Measurements from ENCODE around the gene CCL4.

DNA sequence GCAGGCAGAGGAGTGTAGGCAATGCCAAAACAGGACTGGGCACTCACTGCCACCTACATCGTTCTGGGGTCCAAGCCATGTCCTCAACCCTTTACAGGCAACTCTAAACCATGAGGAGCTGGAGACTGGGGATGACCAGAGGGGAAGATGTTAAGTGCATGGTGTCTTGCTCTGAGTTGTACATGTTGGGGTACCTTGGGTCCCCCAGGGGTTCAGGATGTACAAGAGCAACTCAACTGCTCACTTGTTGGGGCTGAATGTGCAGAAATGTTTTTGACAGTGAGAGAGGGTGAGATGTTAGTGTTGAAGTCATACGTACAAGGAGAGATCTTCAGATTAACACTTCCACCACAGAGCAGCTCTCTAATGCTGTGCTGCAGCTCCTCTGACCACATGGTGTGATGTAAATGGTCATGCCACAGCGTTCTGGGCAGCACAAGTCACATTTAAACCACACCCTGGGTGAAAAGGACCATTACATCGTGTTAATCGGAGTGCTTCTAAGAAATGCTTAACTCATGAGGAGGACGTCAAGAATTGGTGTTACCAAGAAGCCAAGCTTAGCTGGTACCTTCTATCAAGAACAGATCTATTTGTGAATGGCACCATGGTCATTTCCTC is 37.2 kb upstream of the CCL4 start:
- TF ChIP-seq, protein P1, sequence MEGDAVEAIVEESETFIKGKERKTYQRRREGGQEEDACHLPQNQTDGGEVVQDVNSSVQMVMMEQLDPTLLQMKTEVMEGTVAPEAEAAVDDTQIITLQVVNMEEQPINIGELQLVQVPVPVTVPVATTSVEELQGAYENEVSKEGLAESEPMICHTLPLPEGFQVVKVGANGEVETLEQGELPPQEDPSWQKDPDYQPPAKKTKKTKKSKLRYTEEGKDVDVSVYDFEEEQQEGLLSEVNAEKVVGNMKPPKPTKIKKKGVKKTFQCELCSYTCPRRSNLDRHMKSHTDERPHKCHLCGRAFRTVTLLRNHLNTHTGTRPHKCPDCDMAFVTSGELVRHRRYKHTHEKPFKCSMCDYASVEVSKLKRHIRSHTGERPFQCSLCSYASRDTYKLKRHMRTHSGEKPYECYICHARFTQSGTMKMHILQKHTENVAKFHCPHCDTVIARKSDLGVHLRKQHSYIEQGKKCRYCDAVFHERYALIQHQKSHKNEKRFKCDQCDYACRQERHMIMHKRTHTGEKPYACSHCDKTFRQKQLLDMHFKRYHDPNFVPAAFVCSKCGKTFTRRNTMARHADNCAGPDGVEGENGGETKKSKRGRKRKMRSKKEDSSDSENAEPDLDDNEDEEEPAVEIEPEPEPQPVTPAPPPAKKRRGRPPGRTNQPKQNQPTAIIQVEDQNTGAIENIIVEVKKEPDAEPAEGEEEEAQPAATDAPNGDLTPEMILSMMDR (IDR thresholded peaks at IDR 0.05; ENCODE audit: low read depth, low read length, poor library complexity, severe bottlenecking) = no peak
- TF ChIP-seq EZH2phosphoT487 (IDR thresholded peaks at IDR 0.05; ENCODE audit: borderline replicate concordance, low read length) = no peak

All from DOHH2 (cell line).